ENCODE measurements around the gene PKD2L2. TPM values are rescaled to one million over a fixed set of nuclear protein-coding genes. Genes with fewer than 3 reads are reported as not detected.

PKD2L2 gene
- total RNA-seq, 1 experiment from 2014 or later: not detected

DNA sequence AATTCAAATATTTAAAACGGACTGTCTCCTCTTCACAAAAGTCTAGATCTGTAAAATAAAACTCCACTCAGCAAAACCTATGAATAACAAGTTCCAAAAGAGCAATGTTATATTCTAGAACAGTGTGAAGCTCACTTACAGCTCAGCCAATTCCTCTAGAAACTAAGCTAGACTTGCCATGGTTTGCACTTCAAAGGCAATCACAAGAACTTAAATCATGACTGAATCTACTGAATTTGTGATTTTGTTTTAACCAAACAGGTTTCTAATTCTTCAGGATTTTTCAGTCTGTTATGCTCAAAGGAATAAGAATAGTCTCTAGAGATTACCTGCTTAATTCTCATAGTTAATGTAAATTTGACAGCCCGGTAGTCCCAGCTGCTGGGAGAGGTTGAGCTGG lies 1.4 kb upstream of the PKD2L2 start:
- ChIA-PET POLR2A (no interaction called here), CTCF (no interaction called here)
- Histone ChIP-seq H3K4me3 (ENCODE audit: low read depth, low read length) (no peak overlapping the region), H3K27me3 (replicated peaks; ENCODE audit: control insufficient read depth, insufficient read depth, low read length) (no peaks in the 10 kb centered on the region), H3K4me1 (peaks cover 15% of the 10 kb centered on the region), H3K36me3 (ENCODE audit: control insufficient read depth, insufficient read depth, low read length) (no peaks in the 10 kb centered on the region), H3K9me3 (no peaks in the 10 kb centered on the region)
- H3K9me3 Mint-ChIP-seq (ENCODE audit: unreplicated experiment): no peaks in the 10 kb centered on the region
- DNase-seq: no peak
- no TSS peak for BruUV-seq (replicated peaks)
- intact Hi-C loops (cut with micrococcal nuclease; ENCODE audit: unreplicated experiment): no loop called here
- no peaks in the 10 kb centered on the region for H3K36me3 Mint-ChIP-seq (ENCODE audit: insufficient read depth, unreplicated experiment)
- H3K4me3 Mint-ChIP-seq (ENCODE audit: unreplicated experiment): no peak overlapping the region
- TF ChIP-seq, protein P1, sequence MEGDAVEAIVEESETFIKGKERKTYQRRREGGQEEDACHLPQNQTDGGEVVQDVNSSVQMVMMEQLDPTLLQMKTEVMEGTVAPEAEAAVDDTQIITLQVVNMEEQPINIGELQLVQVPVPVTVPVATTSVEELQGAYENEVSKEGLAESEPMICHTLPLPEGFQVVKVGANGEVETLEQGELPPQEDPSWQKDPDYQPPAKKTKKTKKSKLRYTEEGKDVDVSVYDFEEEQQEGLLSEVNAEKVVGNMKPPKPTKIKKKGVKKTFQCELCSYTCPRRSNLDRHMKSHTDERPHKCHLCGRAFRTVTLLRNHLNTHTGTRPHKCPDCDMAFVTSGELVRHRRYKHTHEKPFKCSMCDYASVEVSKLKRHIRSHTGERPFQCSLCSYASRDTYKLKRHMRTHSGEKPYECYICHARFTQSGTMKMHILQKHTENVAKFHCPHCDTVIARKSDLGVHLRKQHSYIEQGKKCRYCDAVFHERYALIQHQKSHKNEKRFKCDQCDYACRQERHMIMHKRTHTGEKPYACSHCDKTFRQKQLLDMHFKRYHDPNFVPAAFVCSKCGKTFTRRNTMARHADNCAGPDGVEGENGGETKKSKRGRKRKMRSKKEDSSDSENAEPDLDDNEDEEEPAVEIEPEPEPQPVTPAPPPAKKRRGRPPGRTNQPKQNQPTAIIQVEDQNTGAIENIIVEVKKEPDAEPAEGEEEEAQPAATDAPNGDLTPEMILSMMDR (IDR thresholded peaks at IDR 0.05; ENCODE audit: insufficient read depth in 1 of 2, low read depth in 1 of 2, low read length in 1 of 2, severe bottlenecking in 1 of 2, unreplicated experiment in 1 of 2): no peak
- no peaks in the 10 kb centered on the region for H3K27me3 Mint-ChIP-seq (ENCODE audit: insufficient read depth, unreplicated experiment)
- peaks cover 13% of the 10 kb centered on the region for H3K4me1 Mint-ChIP-seq (ENCODE audit: low read depth, unreplicated experiment)
- no peak overlapping the region for H3K27ac Mint-ChIP-seq (ENCODE audit: unreplicated experiment)

DNA sequence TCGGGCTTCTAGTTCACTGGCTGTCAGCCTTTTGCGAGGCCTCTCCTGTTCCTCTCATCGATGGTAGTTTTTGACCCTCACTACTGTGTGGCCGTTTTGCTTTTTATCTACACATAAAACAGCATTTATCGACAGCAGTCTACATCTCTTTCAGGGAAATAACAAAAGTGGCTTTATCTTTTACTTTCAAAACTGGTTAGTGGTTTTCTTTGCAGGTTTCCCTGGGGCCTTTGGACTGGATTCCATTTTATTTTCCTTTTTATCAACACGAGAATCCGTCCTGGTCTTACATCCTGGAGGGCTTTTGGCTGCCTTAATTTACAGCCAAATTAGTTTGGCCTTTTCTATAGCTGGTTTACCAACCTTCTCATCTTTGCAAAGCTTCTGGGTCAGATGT lies 793 bp upstream of the PKD2L2 start:
- peaks cover 15% of the 10 kb centered on the region for H3K4me1 ChIP-seq
- Mint-ChIP-seq H3K4me1 (ENCODE audit: low read depth, unreplicated experiment) (peaks cover 13% of the 10 kb centered on the region), H3K27me3 (ENCODE audit: insufficient read depth, unreplicated experiment) (no peaks in the 10 kb centered on the region), H3K27ac (ENCODE audit: unreplicated experiment) (no peak overlapping the region), H3K36me3 (ENCODE audit: insufficient read depth, unreplicated experiment) (no peaks in the 10 kb centered on the region), H3K4me3 (ENCODE audit: unreplicated experiment) (no peak overlapping the region), H3K9me3 (ENCODE audit: unreplicated experiment) (no peaks in the 10 kb centered on the region)
- BruUV-seq (replicated peaks): no TSS peak
- POLR2A ChIA-PET: no interaction called here
- no peak overlapping the region for H3K4me3 ChIP-seq (ENCODE audit: low read depth, low read length)
- no peak for DNase-seq
- intact Hi-C loops (cut with micrococcal nuclease; ENCODE audit: unreplicated experiment): no loop called here
- H3K9me3 ChIP-seq: no peaks in the 10 kb centered on the region
- H3K27me3 ChIP-seq (replicated peaks; ENCODE audit: control insufficient read depth, insufficient read depth, low read length): no peaks in the 10 kb centered on the region
- no peaks in the 10 kb centered on the region for H3K36me3 ChIP-seq (ENCODE audit: control insufficient read depth, insufficient read depth, low read length)
- TF ChIP-seq, protein P1 (IDR thresholded peaks at IDR 0.05; ENCODE audit: insufficient read depth in 1 of 2, low read depth in 1 of 2, low read length in 1 of 2, severe bottlenecking in 1 of 2, unreplicated experiment in 1 of 2): no peak
- CTCF ChIA-PET: no interaction called here

DNA sequence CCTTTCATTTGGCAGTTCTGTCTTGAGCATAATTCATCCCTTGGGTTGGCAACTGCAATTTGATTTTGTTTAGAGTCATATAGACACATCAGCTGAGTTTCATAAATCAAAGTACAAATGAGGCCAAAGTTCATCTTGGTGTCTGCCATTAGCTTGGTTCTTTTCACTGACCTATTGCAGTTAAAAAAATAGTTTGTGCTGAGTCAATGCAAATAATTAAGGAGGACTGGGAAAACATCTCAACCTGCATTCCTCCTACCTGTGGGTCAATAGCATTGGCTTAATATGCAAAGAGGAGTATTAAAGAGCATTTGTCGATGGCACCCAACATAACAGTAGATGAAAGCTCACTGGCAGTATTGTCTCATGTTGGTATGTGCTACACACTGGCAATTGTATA lies 1.6 kb downstream of the PKD2L2 start:
- Mint-ChIP-seq H3K36me3 (ENCODE audit: insufficient read depth, unreplicated experiment) (no peaks in the 10 kb centered on the region), H3K4me1 (ENCODE audit: low read depth, unreplicated experiment) (peaks cover 13% of the 10 kb centered on the region), H3K27me3 (ENCODE audit: insufficient read depth, unreplicated experiment) (no peaks in the 10 kb centered on the region), H3K4me3 (ENCODE audit: unreplicated experiment) (no peak overlapping the region), H3K9me3 (ENCODE audit: unreplicated experiment) (no peaks in the 10 kb centered on the region), H3K27ac (ENCODE audit: unreplicated experiment) (no peak overlapping the region)
- TF ChIP-seq, protein P1 (IDR thresholded peaks at IDR 0.05; ENCODE audit: insufficient read depth in 1 of 2, low read depth in 1 of 2, low read length in 1 of 2, severe bottlenecking in 1 of 2, unreplicated experiment in 1 of 2): no peak
- Histone ChIP-seq H3K9me3 (no peaks in the 10 kb centered on the region), H3K36me3 (ENCODE audit: control insufficient read depth, insufficient read depth, low read length) (no peaks in the 10 kb centered on the region), H3K4me3 (ENCODE audit: low read depth, low read length) (no peak overlapping the region), H3K27me3 (replicated peaks; ENCODE audit: control insufficient read depth, insufficient read depth, low read length) (no peaks in the 10 kb centered on the region), H3K4me1 (peaks cover 15% of the 10 kb centered on the region)
- CTCF ChIA-PET: no interaction called here
- intact Hi-C loops (cut with micrococcal nuclease; ENCODE audit: unreplicated experiment): loop anchor here (5.0 kb wide), 1 partner anchor 59 kb away; no protein-coding TSS in a partner anchor
- POLR2A ChIA-PET: interaction anchor here (0.6 kb wide), 1 partner anchor 682 kb away, joined by 4 read pairs; no protein-coding TSS in a partner anchor
- peak in 1 of 2 experiments; percentile 41 for DNase-seq
- BruUV-seq (replicated peaks): no TSS peak

Data from Caco-2 (cell line).